Right lung (tissue), 5 donors: ENCODE measurements around the gene EMD. TPM values are rescaled to one million over a fixed set of nuclear protein-coding genes. Genes with fewer than 3 reads are reported as not detected.
A peak's percentile ranks its signal among the peaks of the same experiment; 100 is the strongest.
"Not testable (repeated sequence)": the region's sequence is repeated elsewhere in the genome, so short reads cannot be mapped to it uniquely, and the experiment has no call there.

ENCODE experiments used
- DNase-seq, 2 donors: peaks; one replicate each; pipeline ENCODE4 v3.0.0-alpha.2; 2013
- polyA plus RNA-seq, 5 donors: library from polyadenylated mRNA; unstranded; fragments of 120-200 nt; gene quantifications; one replicate each; pipeline versions ENCODE4 v1.2.1 to v1.2.3, GENCODE V29; 2013; ENCODE audit warnings: inconsistent platforms in 1 of 5, low replicate concordance in 1 of 5; ENCODE audit not compliant: insufficient read length in 5 of 5, insufficient read depth in 1 of 5

Gene EMD
- polyA plus RNA-seq, 5 donors = 52.8 to 84.2 (median 63.9) TPM

DNA sequence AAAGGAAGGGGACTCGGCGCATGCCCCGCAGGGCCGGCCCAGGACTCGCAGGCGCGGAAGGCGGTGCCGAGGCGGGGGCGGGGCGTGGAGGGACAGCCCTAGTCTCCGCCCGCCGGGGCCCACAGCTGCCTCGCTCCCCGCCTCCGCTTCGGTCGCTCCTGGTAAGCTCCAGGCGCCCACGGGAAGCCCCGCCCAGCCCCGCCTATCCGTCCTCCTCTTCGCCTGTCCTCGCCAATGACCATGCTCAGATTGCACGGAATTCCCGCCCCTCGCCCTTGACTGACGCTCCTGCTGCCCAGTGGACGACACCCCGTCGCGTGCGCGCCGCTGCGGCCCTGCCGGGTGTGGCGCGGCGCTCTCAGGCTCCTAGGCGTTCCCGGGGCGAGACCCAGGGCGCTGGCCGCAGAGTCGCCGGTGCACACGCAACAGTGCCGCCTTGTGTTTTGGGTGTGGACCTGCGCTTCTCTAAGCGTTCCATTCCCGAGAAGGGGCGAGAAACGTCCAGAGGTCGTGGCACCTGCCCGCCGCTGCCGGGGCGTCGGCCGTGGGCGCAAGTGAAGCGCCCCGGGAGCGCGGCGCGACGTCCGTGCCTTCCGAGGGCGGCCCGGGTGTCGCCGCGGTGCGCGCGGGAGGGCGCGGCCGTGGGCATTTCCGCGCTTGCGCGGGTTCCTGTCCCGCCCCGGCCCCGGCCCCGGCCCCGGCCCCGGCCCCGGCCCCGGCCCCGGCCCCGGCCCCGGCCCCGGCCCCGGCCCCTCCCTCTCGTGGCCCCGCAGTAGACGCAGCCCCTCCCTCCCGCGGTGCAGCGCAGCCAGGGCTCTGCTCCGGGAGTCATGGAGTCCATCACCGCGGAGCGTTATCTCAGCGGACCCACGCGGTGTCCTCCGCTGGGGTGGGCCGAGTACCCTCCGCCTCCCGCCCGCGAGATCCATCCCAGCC lies 11.0 kb downstream of the EMD start:
- DNase-seq = not testable (repeated sequence)

DNA sequence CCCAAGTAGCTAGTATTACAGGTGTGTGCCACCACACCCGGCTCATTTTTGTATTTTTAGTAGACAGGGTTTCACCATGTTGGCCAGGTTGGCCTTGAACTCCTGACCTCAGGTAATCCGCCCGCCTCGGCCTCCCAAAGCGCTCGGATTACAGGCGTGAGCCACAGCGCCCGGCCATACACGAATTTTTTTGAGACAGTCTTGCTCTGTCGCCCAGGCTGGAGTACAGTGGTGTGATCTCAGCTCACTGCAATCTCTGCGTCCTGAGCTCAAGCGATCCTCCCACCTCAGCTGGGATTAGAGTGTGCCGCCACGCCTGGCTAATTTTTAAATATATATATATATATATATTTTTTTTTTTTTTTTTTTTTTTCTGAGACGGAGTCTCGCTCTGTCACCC lies 17.3 kb downstream of the EMD start:
- not testable (repeated sequence) for DNase-seq

DNA sequence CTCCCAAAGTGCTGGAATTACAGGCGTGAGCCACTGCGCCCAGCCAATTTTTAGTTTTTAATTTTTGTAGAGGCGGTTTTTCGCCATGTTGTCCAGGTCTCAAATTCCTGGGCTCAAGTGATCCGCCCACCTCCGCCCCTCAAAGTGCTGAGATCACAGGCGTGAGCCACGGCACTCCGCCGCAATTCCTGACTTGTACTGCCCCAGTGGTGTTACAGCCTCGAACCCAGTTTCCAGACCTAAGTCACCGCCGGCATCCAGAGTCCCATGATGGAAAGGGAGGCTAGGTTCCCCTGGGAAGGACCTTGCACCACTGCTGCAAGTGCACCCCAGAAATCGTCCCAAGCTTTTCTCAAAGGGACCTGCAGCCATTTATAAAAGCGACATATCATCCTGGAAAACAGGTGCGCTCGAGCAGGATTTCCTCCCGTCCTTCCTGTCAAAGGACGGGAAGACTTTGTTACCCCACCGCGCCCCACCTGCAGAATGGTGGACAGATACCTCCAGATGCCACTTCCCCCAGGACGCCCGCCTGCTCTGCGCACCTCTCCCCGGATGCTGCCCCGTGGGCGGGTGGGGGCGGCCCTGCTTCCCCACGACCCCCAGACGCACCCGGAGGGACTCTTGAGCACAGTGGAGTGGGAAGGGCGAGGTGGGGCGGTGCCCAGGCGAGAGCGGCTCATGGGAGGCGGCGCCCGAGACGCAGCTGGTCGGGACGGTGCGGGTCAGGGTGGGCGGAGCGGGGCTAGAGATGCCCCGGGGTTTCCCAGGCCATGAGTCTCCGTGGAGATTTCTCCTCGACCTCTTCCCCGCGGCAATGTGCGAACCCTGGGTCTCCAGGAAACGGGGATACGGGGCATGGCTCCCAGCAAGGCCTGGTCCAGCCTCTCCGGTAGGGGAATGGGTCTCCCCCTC lies 18.1 kb downstream of the EMD start:
- peak; percentile 60 to 69 for DNase-seq

DNA sequence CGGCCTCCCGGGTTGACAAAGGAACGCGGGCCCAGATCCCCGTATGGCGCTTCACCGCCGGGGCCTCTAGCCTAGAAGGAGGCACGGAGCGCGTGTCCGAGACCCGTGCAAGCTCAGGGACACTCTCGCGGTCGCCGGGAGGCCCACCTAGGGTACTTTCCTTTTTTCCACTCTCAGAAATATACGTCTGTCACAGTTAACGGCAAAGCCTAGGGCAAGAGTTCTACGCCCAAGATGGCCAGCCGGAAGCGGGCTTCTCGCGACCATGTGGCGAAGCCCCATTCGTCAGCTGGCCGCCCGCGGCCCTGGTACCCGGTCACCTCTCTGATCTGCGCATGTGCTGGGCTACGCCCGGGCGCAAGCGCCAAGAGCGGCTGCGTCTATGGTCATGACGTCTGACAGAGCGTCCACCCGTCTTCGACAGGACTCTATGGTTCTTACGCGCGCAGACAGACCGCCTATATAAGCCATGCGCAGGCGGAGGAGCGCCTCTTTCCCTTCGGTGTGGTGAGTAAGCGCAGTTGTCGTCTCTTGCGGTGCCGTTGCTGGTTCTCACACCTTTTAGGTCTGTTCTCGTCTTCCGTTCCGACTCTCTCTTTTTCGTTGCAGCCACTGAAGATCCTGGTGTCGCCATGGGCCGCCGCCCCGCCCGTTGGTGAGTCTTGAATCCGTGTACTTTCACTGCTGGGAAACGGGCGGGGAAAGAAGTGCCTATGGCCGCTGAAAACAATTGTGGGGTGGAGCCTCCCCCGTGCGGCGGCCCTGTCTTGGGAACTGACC lies 19.0 kb downstream of the EMD start, which contains the start of gene RPL10:
TSS of gene RPL10 (plus strand) at position 490 of the 780 bp plus-strand sequence. CDS start at position 633, 143 bp downstream.
- peak; percentile 94 to 95 for DNase-seq

DNA sequence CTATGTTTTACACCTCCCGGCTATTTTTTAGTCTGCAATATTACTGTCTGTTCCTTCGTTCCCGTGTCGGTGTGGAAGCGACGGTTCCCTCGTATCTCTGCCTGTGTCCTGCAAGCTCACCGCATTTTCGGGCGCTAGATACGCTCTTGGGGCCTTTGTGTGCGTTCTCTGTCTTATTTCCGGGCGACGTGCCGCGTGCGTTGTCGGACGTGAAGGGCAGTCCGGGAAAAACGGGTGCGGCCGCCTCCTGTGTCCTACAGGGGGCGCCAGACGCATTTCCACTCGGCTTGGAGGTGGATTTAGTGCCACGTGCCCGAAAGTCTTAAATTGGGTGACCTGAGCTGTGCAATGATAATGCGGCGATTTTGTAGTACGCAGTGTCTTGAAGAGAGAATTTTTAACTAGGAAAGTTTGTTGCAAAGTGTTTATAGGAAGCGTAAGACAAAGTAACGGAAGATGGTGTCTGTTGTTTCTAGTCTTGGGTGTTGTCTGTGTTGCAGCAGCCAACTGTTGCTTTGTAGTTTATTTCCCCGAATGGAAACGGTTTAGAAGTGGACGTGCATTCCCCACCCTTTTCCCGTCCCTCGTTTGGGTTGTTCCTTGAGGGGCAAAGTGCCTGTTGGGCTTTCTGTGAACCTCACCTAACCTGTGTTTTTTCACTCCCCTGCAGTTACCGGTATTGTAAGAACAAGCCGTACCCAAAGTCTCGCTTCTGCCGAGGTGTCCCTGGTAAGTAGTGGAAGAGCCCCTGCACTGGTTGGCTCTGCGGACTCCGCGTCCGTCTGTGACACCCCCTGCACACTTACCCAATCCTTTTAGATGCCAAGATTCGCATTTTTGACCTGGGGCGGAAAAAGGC lies 19.8 kb downstream of the EMD start:
- peak; percentile 68 to 80 for DNase-seq

DNA sequence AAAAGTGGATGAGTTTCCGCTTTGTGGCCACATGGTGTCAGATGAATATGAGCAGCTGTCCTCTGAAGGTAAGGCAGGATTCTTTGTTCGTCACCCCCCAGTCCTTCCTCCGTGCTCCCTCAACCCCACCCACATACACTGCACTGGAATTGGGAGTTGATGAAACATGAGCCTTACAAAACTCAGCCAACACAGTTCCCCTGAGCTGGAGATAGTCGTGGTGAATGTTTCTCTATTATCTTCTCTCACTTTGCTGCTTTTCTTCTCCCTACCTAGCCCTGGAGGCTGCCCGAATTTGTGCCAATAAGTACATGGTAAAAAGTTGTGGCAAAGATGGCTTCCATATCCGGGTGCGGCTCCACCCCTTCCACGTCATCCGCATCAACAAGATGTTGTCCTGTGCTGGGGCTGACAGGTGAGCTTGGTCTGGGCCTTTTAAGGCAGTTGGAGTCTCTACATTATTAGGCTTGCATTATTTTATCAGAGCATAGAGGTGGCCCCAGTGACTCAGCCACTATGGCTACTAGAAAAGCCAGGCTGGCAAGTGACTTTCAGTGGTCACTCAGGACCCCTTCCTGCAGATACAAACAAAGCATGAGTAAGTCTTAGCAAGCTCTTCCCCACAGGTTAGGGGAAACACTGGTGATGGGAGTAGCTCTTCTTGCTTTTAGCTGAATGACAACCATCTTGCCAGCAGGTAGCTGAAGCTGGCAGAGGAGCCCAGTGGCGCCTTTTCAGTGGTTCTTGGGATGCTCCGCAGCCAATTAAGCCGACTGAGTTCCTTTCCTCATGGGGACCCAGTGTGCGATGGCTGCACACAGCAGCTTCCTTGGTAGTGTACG lies 20.7 kb downstream of the EMD start:
- no peak for DNase-seq

DNA sequence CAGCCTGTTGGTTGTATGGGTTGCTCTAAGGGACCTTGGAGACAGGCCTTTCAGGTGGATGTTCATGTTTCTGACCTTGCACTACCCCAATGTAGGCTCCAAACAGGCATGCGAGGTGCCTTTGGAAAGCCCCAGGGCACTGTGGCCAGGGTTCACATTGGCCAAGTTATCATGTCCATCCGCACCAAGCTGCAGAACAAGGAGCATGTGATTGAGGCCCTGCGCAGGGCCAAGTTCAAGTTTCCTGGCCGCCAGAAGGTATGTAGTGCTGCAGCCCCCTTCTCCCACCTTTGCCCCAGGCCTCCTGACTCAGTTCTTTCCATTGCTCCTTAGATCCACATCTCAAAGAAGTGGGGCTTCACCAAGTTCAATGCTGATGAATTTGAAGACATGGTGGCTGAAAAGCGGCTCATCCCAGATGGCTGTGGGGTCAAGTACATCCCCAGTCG lies 21.3 kb downstream of the EMD start:
- DNase-seq = not testable (repeated sequence)

DNA sequence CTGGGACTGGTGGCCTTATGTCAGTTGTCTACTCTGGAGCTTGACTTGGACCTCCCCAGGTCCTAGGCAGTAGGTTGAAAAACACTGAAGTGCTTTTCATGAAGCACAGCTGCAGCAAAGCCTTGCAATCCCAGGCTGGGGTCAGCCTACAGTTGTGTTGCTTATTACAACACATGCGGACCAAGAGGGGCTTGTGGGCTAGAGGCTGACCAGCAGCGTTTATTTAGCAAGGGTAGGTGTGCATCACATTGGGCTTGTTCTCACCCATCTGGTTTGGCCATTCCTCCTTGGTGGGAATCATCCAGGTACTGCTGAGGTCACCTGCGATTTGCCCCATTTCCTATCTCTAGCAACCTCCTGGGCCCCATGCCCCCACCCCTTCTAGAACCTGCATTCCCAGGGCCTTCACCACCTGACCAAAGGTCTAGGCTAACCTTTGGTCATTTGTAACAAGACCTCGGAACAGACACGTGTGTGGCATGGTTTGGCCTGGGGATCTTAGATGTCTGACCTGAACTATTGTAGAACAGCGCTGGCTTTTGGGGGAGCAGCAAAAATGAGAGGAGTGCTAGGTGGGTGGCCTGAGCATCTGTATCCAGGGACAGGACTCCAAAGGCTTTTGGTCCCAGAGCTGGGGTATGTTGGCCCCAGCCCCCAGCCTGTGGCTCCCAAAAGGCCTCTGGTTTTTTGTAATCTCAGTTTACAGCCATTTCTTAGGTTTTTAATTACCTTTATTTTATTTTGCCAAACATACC lies 22.1 kb downstream of the EMD start:
- DNase-seq = no peak

DNA sequence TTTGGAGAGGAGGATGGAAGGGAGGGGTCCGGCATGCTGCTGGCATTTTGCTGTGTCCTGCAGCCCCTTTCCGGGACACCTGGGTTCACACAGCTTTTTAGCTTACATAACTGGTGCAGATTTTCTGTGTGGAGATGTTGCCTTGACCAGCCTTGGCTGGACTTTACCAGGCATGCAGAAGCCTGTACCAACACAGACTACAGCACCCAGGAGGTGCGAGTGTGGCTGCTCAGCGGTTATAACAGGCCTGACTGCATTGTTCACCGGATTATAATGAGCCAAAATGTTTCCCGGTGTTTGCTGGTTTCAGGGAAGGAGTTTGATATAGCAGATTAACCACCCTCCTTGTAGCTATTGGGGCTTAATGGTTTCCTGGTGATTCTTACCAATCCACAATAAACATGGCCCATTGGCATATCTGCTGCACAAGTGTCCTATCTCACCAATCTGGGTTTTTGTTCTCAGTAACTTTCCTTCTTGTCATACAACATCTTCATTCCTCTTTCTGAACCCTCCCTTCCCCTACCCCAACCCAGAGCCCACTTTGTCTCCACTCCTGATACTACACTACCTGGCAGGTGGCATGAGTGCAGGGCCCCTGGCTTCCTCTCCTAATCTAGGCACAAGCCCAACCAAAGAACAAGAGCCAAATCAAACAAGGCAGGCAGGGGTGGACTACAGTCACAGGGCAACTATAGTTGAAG lies 23.0 kb downstream of the EMD start:
- no peak for DNase-seq

DNA sequence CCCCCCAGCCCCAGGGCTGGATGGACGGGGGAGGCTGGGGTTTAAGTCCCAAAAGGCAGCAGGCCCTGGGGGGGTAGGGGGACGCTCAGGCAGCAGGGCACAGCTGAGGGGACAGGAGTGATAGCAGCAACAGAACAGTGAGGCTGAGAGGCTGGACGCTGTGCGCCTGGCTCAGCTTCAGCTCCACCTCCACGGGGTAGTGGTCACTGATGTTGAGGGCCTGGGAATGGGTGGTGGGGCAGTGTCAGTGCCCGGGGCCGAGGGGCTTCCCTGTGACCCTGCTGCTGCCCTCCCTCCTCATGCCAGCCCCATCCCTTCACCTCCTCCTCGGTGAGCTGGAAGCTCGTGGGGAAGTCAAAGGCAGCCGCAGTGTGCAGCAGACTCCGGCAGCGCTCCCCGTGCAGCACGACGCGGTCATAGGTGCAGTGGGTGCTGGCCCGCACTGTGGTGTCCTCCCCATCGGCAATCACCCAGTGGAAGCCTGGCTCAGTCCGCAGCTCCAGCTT lies 23.6 kb downstream of the EMD start:
- DNase-seq = no peak

DNA sequence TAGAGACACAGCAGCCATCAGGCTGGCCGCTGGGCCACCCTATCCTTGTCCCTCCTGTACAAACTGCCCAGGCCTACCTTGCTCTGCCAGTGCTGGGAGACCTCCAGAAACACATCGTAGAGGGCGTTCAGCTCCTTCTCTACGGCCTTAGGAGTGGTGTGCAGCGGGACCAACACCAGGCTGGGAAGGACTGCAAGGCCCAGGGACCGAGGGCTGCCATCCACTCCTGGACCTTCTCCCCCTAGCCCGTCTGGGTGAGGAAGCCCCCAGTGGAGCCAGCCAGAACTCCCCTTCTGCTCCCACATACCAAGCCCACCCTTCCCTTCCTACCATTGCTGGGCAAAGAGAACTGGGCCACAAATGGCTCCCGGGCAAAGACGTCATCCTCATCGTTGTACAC lies 24.1 kb downstream of the EMD start:
- no peak for DNase-seq

DNA sequence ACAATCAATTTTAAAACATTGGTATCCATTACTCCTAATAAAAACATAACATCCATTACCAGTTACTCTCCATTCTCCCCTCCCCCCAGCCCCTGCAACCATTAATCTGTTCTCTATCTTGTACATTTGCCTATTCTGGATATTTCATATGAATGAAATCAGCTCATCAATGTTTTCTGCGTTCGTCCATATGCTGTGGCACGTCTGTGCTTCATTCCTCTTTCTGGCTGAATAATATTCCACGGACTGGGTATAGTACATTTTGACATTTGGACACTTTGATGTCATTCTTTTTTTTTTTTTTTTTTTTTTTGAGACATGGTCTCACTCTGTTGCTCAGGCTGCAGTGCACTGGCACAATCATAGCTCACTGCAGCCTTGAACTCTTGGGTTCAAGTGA lies 24.8 kb downstream of the EMD start:
- DNase-seq = no peak

DNA sequence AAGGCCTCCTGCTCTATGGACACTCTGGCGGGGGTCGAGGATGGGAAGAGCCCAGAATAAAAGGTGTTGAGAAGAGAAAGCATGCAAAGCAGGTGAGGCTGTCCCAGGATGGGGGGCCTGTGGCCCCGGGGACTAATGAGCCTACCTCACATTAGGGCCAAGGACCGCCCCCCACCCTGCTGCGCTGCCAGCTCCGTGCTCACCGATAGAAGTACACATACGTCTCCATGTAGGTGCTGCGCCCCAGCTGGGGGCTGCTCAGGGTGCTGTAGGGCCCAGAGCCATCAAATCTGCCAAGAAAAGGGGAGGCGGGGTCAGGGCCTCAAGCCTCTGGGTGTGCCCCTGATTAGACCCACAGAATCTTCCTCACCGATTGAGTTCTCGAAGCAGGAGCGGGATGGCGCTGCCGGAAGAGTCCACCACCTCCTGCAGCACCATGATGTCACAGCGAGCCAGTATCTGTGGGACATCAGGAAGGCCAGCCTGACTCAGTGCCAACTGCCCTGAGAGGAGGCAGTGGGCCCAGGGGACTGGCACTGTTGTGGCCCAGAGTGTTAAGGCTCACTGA lies 25.6 kb downstream of the EMD start:
- no peak for DNase-seq

DNA sequence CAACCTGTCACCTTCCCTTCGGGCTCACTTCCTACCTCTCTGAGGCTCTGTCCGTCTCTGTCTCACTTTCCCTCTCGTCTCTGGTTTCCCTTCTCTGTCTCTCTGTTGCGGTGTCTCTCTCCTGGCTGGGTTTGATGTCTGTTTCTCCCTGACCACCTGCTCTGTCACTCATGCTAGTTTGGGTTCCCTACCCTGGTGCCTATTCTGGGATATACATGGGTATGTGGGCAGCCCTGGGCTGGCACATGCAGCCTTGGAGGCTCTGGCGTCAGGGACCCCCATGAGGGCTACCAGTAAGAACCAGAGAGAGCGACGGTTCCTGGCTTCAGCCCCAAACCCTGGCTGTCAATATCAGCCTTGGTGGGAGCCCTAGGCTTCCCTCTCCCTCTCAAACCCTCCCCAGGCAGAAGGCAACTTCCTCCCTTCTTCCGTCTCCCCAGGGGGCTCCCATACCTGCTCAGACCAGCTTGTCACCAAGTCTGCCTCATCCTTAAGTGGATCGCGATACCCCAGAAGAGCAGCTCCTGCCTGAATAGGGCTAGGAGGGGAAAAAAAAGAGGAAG lies 29.6 kb downstream of the EMD start:
- no peak for DNase-seq

DNA sequence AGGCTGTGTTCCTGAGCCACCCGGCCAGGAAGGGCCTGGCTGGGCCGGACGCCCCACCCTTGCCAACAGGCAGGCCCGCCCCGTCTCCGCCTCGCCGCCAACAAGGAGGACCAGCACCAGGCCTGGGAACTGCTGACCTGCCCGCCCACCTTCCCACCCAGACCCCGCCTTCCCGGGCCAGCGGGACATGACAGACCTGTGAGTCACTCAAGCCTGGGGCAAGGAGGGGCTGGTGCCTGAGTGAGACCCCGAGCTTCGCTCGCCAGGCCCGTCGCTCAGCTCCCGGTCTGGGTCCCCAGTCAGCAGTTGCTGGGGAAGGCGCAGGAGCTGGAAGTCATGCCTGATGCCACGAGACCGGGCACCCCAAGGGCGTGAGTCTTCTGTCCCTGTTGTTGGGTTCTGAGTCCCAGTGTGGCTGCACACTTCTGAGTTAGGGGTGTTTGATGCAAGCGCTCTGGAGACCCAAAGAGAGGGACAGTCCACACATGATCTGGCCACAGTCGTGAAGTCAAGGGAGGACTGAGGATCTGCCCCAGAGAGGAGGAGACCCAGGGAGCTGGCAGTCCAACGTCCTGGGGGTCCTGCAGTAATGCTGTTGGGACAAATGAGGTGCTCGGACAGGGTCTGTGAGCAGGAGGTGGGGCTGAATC lies 30.3 kb downstream of the EMD start, which contains the start of gene DNASE1L1:
TSS of gene DNASE1L1 (minus strand) at position 33 of the 650 bp plus-strand sequence. CDS start 3,686 bp downstream, outside the sequence.
- DNase-seq = no peak

DNA sequence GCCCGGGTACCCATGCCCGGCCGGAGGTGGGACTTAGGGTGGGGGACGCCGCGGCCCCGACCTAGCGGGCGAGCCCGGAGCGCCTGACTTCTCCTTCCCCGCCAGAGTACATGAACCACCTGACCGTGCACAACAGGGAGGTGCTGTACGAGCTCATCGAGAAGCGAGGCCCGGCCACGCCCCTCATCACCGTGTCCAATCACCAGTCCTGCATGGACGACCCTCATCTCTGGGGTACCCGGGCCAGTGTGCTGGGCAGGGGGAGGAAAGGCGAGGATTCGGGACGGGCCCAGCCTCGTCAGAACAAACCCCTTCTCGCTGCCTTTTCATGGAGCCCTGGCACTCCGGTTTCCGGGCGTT lies 32.9 kb downstream of the EMD start:
- DNase-seq = peak; percentile 36 to 50

DNA sequence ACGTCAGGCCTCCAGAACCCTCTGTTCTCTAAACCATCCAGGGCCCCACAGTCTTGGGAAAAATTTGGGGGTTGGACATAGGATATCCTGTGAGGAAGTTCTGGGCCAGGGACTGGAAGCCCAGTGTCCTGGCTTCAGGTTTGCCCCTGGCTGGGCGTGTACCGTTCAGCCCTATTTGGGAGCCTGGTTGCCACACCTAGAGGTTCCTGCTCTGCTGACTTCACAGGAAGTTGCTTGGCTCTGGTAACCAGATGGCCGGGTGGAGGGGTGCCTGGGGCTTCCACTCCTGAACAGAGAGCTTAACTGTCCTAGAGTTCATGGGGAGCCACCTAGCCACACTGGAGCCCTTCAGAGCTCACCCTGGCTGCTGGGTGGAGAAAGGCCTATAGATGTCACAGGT lies 33.4 kb downstream of the EMD start:
- no peak for DNase-seq
